HCT116 (cell line): ENCODE measurements around the gene ARMH4. TPM values are rescaled to one million over a fixed set of nuclear protein-coding genes. Genes with fewer than 3 reads are reported as not detected.

Experiments
- ATAC-seq: fragments of 200-7000 bp; cut with Tn5 transposase; 2 replicates; pipeline ENCODE4 v1.9.1; 2020; ENCODE audit warnings: mild to moderate bottlenecking, moderate library complexity
- BruUV-seq: library from RNA; stranded (reverse); fragments of 400-500 nt; replicated peaks from 2 replicates; lab custom pipeline; 2021; lab: Mats Ljungman, UMichigan
- CTCF ChIA-PET: fragments of 300-600 bp; sonication (Branson Sonifier 250); formaldehyde crosslinking; loops from one replicate; lab custom pipeline; 2021; ENCODE audit warnings: antibody characterized with exemption; lab: Charles Lee
- POLR2A ChIA-PET: fragments of 300-600, 350-600 bp; sonication (Branson Sonifier 250); formaldehyde crosslinking; loops from one replicate; lab custom pipeline; 2021; ENCODE audit warnings: antibody characterized with exemption; lab: Charles Lee
- RAD21 ChIA-PET, 2 experiments: fragments of 300-600 bp; sonication (Branson Sonifier 250); formaldehyde crosslinking; loops; one replicate each; lab custom pipeline; 2023; ENCODE audit warnings: low total read pairs in 2 of 2; ENCODE audit not compliant: uncharacterized antibody in 2 of 2, unreplicated experiment in 2 of 2, low non-redundant PET in 1 of 2; lab: Charles Lee
- DNase-seq: peaks from one replicate; pipeline ENCODE4 v3.0.0-alpha.2; 2010; ENCODE audit warnings: low read depth, low spot score
- H2AFZ ChIP-seq: fragments of 200-600 bp; shearing (Covaris generic), sonication (generic); 2 replicates; pipeline ENCODE4 v1.6.1; 2017; ENCODE audit warnings: low read depth, mixed run types, mixed read lengths, antibody characterized with exemption, low read length; ENCODE audit not compliant: poor library complexity, severe bottlenecking
- H3K27ac ChIP-seq: 2 replicates; pipeline ENCODE4 v1.5.1; 2012; ENCODE audit warnings: low read depth, low read length
- H3K27me3 ChIP-seq: fragments of 200-600 bp; sonication (generic); 2 replicates; pipeline ENCODE4 v1.6.1; 2016; ENCODE audit warnings: mixed run types, low read length, mixed read lengths; ENCODE audit not compliant: insufficient read depth
- H3K36me3 ChIP-seq, 2 experiments: fragments of 200-500 bp in 1 of 2; fragments of 200-600 bp in 1 of 2; sonication (Bioruptor generic) in 1 of 2; sonication (generic) in 1 of 2; 2 replicates each; pipeline versions ENCODE4 v1.5.1 to v1.6.1; 2014 to 2016; ENCODE audit warnings: low read length in 2 of 2, inconsistent platforms in 1 of 2, mixed read lengths in 1 of 2, mixed run types in 1 of 2; ENCODE audit not compliant: insufficient read depth in 2 of 2, control insufficient read depth in 1 of 2
- H3K4me1 ChIP-seq, 2 experiments: fragments of 200-600 bp in 1 of 2; sonication (generic) in 1 of 2; 2 replicates each; pipeline versions ENCODE4 v1.5.1 to v1.6.1; 2012 to 2017; ENCODE audit warnings: low read length in 2 of 2, inconsistent platforms in 1 of 2, mild to moderate bottlenecking in 1 of 2, mixed read lengths in 1 of 2, mixed run types in 1 of 2, moderate library complexity in 1 of 2; ENCODE audit not compliant: insufficient read depth in 2 of 2, control insufficient read depth in 1 of 2
- H3K4me2 ChIP-seq: fragments of 200-600 bp; sonication (generic); 2 replicates; pipeline ENCODE4 v1.6.1; 2017; ENCODE audit warnings: mixed run types, low read length, mixed read lengths
- H3K4me3 ChIP-seq, 2 experiments: fragments of 200-600 bp in 1 of 2; sonication (generic) in 1 of 2; replicated peaks in 1 of 2; 2 replicates each; pipeline ENCODE4 v1.5.1; 2011 to 2016; ENCODE audit warnings: low read length in 2 of 2, control low read depth in 1 of 2, low read depth in 1 of 2, mild to moderate bottlenecking in 1 of 2, mixed read lengths in 1 of 2, mixed run types in 1 of 2
- H3K79me2 ChIP-seq: fragments of 200-600 bp; sonication (generic); 2 replicates; pipeline ENCODE4 v1.6.1; 2017; ENCODE audit warnings: mild to moderate bottlenecking, mixed run types, low read length, moderate library complexity, mixed read lengths; ENCODE audit not compliant: insufficient read depth
- H3K9ac ChIP-seq: fragments of 200-600 bp; sonication (generic); 2 replicates; pipeline ENCODE4 v1.6.1; 2016; ENCODE audit warnings: low read length, mixed read lengths
- H3K9me2 ChIP-seq: fragments of 200-600 bp; sonication (generic), shearing (Covaris generic); 2 replicates; pipeline ENCODE4 v1.6.1; 2017; ENCODE audit warnings: mixed run types, mild to moderate bottlenecking, moderate library complexity; ENCODE audit not compliant: insufficient read depth
- H3K9me3 ChIP-seq, 2 experiments: fragments of 200-500 bp in 1 of 2; fragments of 200-600 bp in 1 of 2; sonication (Bioruptor generic) in 1 of 2; sonication (generic) in 1 of 2; 2 replicates each; pipeline ENCODE4 v1.6.1; 2014 to 2017; ENCODE audit warnings: low read length in 2 of 2, mixed read lengths in 2 of 2, inconsistent platforms in 1 of 2, low read depth in 1 of 2, mild to moderate bottlenecking in 1 of 2, mixed run types in 1 of 2, moderate library complexity in 1 of 2; ENCODE audit not compliant: control insufficient read depth in 1 of 2, insufficient read depth in 1 of 2
- H4K20me1 ChIP-seq: fragments of 200-600 bp; sonication (generic), shearing (Covaris generic); 2 replicates; pipeline ENCODE4 v1.6.1; 2017; ENCODE audit warnings: mixed run types, mild to moderate bottlenecking, moderate library complexity; ENCODE audit not compliant: insufficient read depth
- ATF3 ChIP-seq: IDR thresholded peaks from 2 replicates; pipeline ENCODE4 v1.6.1; 2012
- CBX3 ChIP-seq: IDR thresholded peaks from 2 replicates; pipeline ENCODE4 v1.6.1; 2012; ENCODE audit warnings: low read depth
- CEBPB ChIP-seq: IDR thresholded peaks from 2 replicates; pipeline ENCODE4 v1.6.1; 2012; ENCODE audit warnings: low read depth
- CTCF ChIP-seq, 3 experiments: fragments of 200-600 bp in 1 of 3; sonication (generic) in 1 of 3; IDR thresholded peaks in 2 of 3; conservative IDR thresholded peaks in 1 of 3; 2 replicates each; pipeline ENCODE4 v1.5.1; 2012 to 2017; ENCODE audit warnings: low read depth in 2 of 3, low read length in 2 of 3, antibody characterized with exemption in 1 of 3, borderline replicate concordance in 1 of 3, control low read depth in 1 of 3, mild to moderate bottlenecking in 1 of 3, mixed read lengths in 1 of 3, mixed run types in 1 of 3, moderate library complexity in 1 of 3; ENCODE audit not compliant: insufficient read depth in 1 of 3
- EGR1 ChIP-seq: IDR thresholded peaks from 2 replicates; pipeline ENCODE4 v1.6.1; 2012; ENCODE audit warnings: low read depth
- ELF1 ChIP-seq: IDR thresholded peaks from 2 replicates; pipeline ENCODE4 v1.6.1; 2012; ENCODE audit warnings: low read depth, borderline replicate concordance
- EZH2 ChIP-seq: fragments of 200-600 bp; sonication (generic); IDR thresholded peaks from 2 replicates; pipeline ENCODE4 v1.6.1; 2017; ENCODE audit warnings: antibody characterized with exemption, mixed run types
- EZH2phosphoT487 ChIP-seq: fragments of 200-600 bp; IDR thresholded peaks from 2 replicates; pipeline ENCODE4 v1.6.1; 2018; ENCODE audit warnings: antibody characterized with exemption, borderline replicate concordance
- FOSL1 ChIP-seq: IDR thresholded peaks from 2 replicates; pipeline ENCODE4 v1.6.1; 2012; ENCODE audit warnings: low read depth
- JUND ChIP-seq: IDR thresholded peaks from 2 replicates; pipeline ENCODE4 v1.6.1; 2012
- MAX ChIP-seq: IDR thresholded peaks from 2 replicates; pipeline ENCODE4 v1.6.1; 2012
- POLR2A ChIP-seq: IDR thresholded peaks from 2 replicates; pipeline ENCODE4 v1.7.0; 2011; ENCODE audit warnings: borderline replicate concordance; ENCODE audit not compliant: insufficient read depth, insufficient read length; ENCODE audit errors: extremely low read depth
- REST ChIP-seq: IDR thresholded peaks from 2 replicates; pipeline ENCODE4 v1.6.1; 2012; ENCODE audit warnings: low read depth
- SIN3A ChIP-seq: IDR thresholded peaks from 2 replicates; pipeline ENCODE4 v1.6.1; 2012; ENCODE audit warnings: low read depth
- SP1 ChIP-seq: IDR thresholded peaks from 2 replicates; pipeline ENCODE4 v1.6.1; 2012; ENCODE audit warnings: low read depth
- SRF ChIP-seq: IDR thresholded peaks from 2 replicates; pipeline ENCODE4 v1.6.1; 2012; ENCODE audit warnings: low read depth
- YY1 ChIP-seq: IDR thresholded peaks from 2 replicates; pipeline ENCODE4 v1.6.1; 2011; ENCODE audit warnings: low read length, low read depth, moderate library complexity, mild to moderate bottlenecking; ENCODE audit not compliant: insufficient replicate concordance; ENCODE audit errors: extremely low read depth
- ZBTB33 ChIP-seq: IDR thresholded peaks from 2 replicates; pipeline ENCODE4 v1.6.1; 2011; ENCODE audit warnings: mild to moderate bottlenecking, low read length, moderate library complexity; ENCODE audit not compliant: insufficient replicate concordance; ENCODE audit errors: extremely low read depth
- ZNF274 ChIP-seq: fragments of 200-500 bp; sonication (Bioruptor generic); IDR thresholded peaks from 2 replicates; pipeline ENCODE4 v1.6.1; 2014; ENCODE audit warnings: mild to moderate bottlenecking, low read depth, low read length, inconsistent platforms
- intact Hi-C: fragments of 100-400 bp; cut with micrococcal nuclease; formaldehyde crosslinking; loops from 2 replicates; pipeline ENCODE4 v1.10.0; 2022
- total RNA-seq: library from RNA; stranded (reverse); gene quantifications from one replicate; pipeline ENCODE4 v1.2.1, GENCODE V29; 2021; ENCODE audit not compliant: unreplicated experiment

ARMH4 gene
- total RNA-seq, 1 experiment from 2014 or later: 1.7 TPM

GRCh38 chr14:58138031-58138713 is 13.8 kb downstream of the ARMH4 start:
- Histone ChIP-seq H3K4me1 (0 out of 4 replicates have a peak, but pooled peaks cover 0 to 5% of the 10 kb centered on the region in 2 experiments), H3K9me3 (no peaks in the 10 kb centered on the region), H3K27ac (no peak overlapping the region), H3K4me3 (no peak overlapping the region), H3K4me2 (no peak overlapping the region), H3K79me2 (no peaks in the 10 kb centered on the region), H3K9ac (no peak overlapping the region), H4K20me1 (no peaks in the 10 kb centered on the region), H2AFZ (no peak overlapping the region), H3K27me3 (no peaks in the 10 kb centered on the region), H3K36me3 (no peaks in the 10 kb centered on the region), H3K9me2 (no peaks in the 10 kb centered on the region)
- TF ChIP-seq SIN3A (no peak), EZH2 (no peak), MAX (no peak), SRF (no peak), CEBPB (no peak), EZH2phosphoT487 (no peak), REST (no peak), SP1 (no peak), YY1 (no peak), CTCF (IDR thresholded peaks at IDR 0.05 in 2 of 3, conservative IDR thresholded peaks at IDR 0.05 in 1 of 3; ENCODE audit: borderline replicate concordance in 1 of 3, insufficient read depth in 1 of 3, low read depth in 2 of 3, low read length in 2 of 3) (no peak), ELF1 (no peak), CBX3 (no peak), EGR1 (no peak), JUND (no peak), ZBTB33 (no peak), POLR2A (no peak), ATF3 (no peak), FOSL1 (no peak), ZNF274 (no peak)
- no peak for ATAC-seq
- CTCF ChIA-PET: no interaction called here
- POLR2A ChIA-PET: no interaction called here
- intact Hi-C loops: no loop called here
- DNase-seq: no peak
- RAD21 ChIA-PET: no interaction called here
- no TSS peak for BruUV-seq
